Endodermal cell (in vitro differentiated cells): Measurements from ENCODE around the gene LRRC45. TPM values are rescaled to one million over a fixed set of nuclear protein-coding genes. Genes with fewer than 3 reads are reported as not detected.

ENCODE experiments used
- DNase-seq: peaks from one replicate; pipeline ENCODE4 v3.0.0-alpha.2; 2017
- H3K27ac ChIP-seq: 2 replicates; pipeline ENCODE4 v1.5.1; 2013; ENCODE audit warnings: mild to moderate bottlenecking, low read depth, low read length, moderate library complexity
- H3K27me3 ChIP-seq: 2 replicates; pipeline ENCODE4 v1.6.1; 2013; ENCODE audit warnings: mild to moderate bottlenecking, low read length, moderate library complexity; ENCODE audit not compliant: insufficient read depth, control insufficient read depth, poor library complexity, severe bottlenecking
- H3K36me3 ChIP-seq: 2 replicates; pipeline ENCODE4 v1.7.0; 2013; ENCODE audit warnings: mild to moderate bottlenecking, low read length, moderate library complexity; ENCODE audit not compliant: control insufficient read depth, insufficient read depth
- H3K4me1 ChIP-seq: one replicate; pipeline ENCODE4 v1.7.0; 2013; ENCODE audit warnings: low read length; ENCODE audit not compliant: control insufficient read depth, insufficient read depth
- H3K4me3 ChIP-seq: 2 replicates; pipeline ENCODE4 v1.5.1; 2013; ENCODE audit warnings: mild to moderate bottlenecking, low read length, moderate library complexity
- H3K9ac ChIP-seq: 2 replicates; pipeline ENCODE4 v1.6.1; 2013; ENCODE audit warnings: mild to moderate bottlenecking, low read length, moderate library complexity; ENCODE audit not compliant: poor library complexity, severe bottlenecking; ENCODE audit errors: extremely low read depth
- H3K9me3 ChIP-seq: 2 replicates; pipeline ENCODE4 v1.6.1; 2013; ENCODE audit warnings: mild to moderate bottlenecking, low read length, moderate library complexity; ENCODE audit not compliant: control insufficient read depth
- H3K27ac Mint-ChIP-seq: 2 replicates; pipeline ENCODE4 v1.8.0; 2020; ENCODE audit warnings: mixed read lengths
- H3K27me3 Mint-ChIP-seq: 2 replicates; pipeline ENCODE4 v1.8.0; 2021; ENCODE audit warnings: mild to moderate bottlenecking, mixed read lengths; ENCODE audit not compliant: insufficient read depth
- H3K36me3 Mint-ChIP-seq: 2 replicates; pipeline ENCODE4 v1.8.0; 2020; ENCODE audit warnings: low read depth, mixed read lengths
- H3K4me1 Mint-ChIP-seq: 2 replicates; pipeline ENCODE4 v1.8.0; 2020; ENCODE audit warnings: mixed read lengths
- H3K4me3 Mint-ChIP-seq: 2 replicates; pipeline ENCODE4 v1.8.0; 2020; ENCODE audit warnings: mild to moderate bottlenecking, moderate library complexity, mixed read lengths
- H3K9me3 Mint-ChIP-seq: 2 replicates; pipeline ENCODE4 v1.8.0; 2020; ENCODE audit warnings: mild to moderate bottlenecking, mixed read lengths
- WGBS, 2 experiments: methylation state at CpG; one replicate each; pipeline versions ENCODE4 v1.1.5 to v1.1.7; 2013; ENCODE audit warnings: missing lambda C conversion rate in 2 of 2, mixed read lengths in 1 of 2; ENCODE audit not compliant: insufficient coverage in 1 of 2, insufficient read length in 1 of 2; 5-methylcytosine and 5-hydroxymethylcytosine counted together
- total RNA-seq, 2 donors: library from RNA; stranded (reverse); fragmentation: NEBNext Ultra II Directional in 1 of 2; extraction: Animal tissue kit (Norgen Biotek cat#: 25700) in 1 of 2; gene quantifications; 2 replicates in 1 of 2; 3 replicates in 1 of 2; pipeline ENCODE4 v1.2.1, GENCODE V29; 2021
- TF ChIP-seq, protein P1 (sequence below): fragments of 200-600 bp; sonication (generic); conservative IDR thresholded peaks from 2 replicates; pipeline ENCODE4 v1.5.0; 2021; ENCODE audit warnings: antibody characterized with exemption, mild to moderate bottlenecking

The LRRC45 gene
- total RNA-seq, 2 donors from 2014 or later = 35.1 to 38.9 TPM

DNA sequence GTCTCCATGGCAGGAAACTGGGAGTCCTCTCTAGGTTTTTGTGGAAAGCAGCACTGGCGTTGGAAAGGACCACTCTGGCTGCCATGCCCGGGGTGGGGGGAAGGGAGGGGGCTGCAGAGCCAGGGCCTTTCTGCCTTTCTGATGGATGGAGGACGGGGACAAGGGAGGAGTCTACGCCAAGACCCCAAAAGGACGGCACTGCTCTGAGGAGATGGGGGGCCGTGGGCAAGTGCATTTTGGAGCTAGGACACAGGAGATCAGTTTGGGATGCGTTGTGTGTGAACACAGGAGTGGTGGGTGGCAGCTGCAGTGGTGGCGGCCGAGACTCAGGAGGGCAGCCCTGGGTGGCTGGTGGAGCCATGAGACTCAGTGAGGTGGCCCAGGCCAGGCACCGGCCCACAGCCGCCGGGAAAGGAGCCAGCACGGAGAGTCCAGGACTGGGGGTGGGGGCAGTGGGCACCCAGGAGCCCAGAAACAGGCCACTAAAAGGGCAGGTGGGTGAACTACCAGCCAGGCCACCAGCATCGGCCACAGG is 2.5 kb upstream of the LRRC45 start:
- no peak overlapping the region for H3K27ac ChIP-seq
- H3K36me3 Mint-ChIP-seq = peaks cover 11% of the 10 kb centered on the region
- no peak overlapping the region for H3K4me3 ChIP-seq
- peaks cover 7% of the 10 kb centered on the region for H3K36me3 ChIP-seq
- no peaks in the 10 kb centered on the region for H3K9me3 Mint-ChIP-seq
- H3K27me3 ChIP-seq = no peaks in the 10 kb centered on the region
- no peak for DNase-seq
- peaks cover 4% of the 10 kb centered on the region for H3K4me1 ChIP-seq
- H3K27me3 Mint-ChIP-seq = no peaks in the 10 kb centered on the region
- TF ChIP-seq, protein P1, sequence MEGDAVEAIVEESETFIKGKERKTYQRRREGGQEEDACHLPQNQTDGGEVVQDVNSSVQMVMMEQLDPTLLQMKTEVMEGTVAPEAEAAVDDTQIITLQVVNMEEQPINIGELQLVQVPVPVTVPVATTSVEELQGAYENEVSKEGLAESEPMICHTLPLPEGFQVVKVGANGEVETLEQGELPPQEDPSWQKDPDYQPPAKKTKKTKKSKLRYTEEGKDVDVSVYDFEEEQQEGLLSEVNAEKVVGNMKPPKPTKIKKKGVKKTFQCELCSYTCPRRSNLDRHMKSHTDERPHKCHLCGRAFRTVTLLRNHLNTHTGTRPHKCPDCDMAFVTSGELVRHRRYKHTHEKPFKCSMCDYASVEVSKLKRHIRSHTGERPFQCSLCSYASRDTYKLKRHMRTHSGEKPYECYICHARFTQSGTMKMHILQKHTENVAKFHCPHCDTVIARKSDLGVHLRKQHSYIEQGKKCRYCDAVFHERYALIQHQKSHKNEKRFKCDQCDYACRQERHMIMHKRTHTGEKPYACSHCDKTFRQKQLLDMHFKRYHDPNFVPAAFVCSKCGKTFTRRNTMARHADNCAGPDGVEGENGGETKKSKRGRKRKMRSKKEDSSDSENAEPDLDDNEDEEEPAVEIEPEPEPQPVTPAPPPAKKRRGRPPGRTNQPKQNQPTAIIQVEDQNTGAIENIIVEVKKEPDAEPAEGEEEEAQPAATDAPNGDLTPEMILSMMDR = no peak
- H3K4me1 Mint-ChIP-seq = peaks cover 10% of the 10 kb centered on the region
- no peaks in the 10 kb centered on the region for H3K9me3 ChIP-seq
- no peak overlapping the region for H3K27ac Mint-ChIP-seq
- WGBS, 2 experiments = 93 to 100% methylated on average over 8 to 14 of the region's 14 CpGs
- H3K9ac ChIP-seq = no peak overlapping the region
- no peak overlapping the region for H3K4me3 Mint-ChIP-seq

DNA sequence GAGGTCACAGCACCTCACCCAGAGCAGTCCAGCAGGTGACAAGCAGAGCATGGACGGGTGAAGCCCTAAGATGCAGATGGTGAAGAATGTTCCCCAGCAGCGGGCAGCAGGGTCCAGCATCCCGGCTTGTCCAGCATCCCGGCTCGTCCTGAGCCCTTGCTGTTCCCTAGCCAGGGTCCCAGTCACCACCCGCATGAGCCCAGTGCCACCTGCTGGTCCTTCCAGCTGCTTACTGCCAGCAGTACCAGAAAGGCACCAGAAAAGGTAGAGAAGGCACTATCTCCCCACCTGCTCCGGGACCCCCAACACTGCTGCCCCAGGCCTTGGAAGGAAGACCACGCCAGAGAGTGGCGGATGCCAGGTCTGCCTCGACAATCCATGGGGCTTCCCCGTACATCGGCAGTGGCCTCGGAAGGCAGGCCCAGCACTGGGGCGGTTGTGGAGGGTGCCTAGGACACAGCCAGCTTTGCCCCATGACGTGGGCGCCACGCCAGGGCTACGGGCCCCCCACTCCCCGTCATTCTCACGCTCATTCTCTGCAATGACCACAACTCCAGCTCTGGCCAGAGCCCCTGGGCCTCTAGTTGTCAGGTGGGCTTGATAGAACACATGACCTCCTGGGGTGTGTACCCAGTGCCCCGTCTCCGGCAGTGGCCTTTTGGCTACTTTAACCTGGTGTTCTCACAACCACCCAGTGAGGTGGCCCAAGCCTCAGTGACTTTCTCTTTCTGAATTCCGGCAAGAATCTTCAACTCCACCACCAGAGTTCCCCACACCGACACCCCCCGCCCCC is 1.8 kb upstream of the LRRC45 start:
- Mint-ChIP-seq H3K9me3 (no peaks in the 10 kb centered on the region), H3K36me3 (peaks cover 11% of the 10 kb centered on the region), H3K27ac (peak overlapping the region; percentile 68), H3K4me1 (peaks cover 10% of the 10 kb centered on the region), H3K27me3 (no peaks in the 10 kb centered on the region), H3K4me3 (peak overlapping the region; percentile 76)
- Histone ChIP-seq H3K27me3 (no peaks in the 10 kb centered on the region), H3K9ac (peak overlapping the region; percentile 81), H3K4me1 (peaks cover 4% of the 10 kb centered on the region), H3K27ac (no peak overlapping the region), H3K4me3 (peak overlapping the region; percentile 91), H3K9me3 (no peaks in the 10 kb centered on the region), H3K36me3 (peaks cover 7% of the 10 kb centered on the region)
- 87 to 94% methylated on average over 19 to 25 of the region's 25 CpGs for WGBS, 2 experiments
- TF ChIP-seq, protein P1 = peak; percentile 71
- DNase-seq = peak; percentile 85

DNA sequence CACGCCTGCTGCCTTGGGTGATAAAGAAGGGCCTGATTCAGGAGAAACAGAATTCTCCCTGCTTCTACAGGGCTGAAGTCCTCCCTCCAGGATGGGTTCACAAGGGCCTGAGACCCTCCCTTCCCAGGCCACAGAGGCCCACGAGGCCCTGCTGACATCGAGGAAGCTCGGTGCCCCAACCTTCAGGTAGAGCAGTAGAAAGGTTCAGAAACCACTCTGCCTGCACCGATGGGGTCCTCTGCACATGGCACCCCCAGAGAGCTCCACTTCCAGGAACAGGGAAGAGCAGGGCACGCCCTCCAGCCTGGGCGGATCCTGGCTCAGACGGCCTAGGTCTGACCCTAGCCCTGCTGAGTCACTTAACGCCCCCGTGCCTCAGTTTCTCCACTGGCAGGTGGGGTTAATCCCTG is 1.2 kb upstream of the LRRC45 start:
- peaks cover 11% of the 10 kb centered on the region for H3K36me3 Mint-ChIP-seq
- Histone ChIP-seq H3K9ac (peak overlapping the region; percentile 81), H3K27me3 (no peaks in the 10 kb centered on the region), H3K27ac (no peak overlapping the region), H3K4me1 (peaks cover 4% of the 10 kb centered on the region), H3K9me3 (no peaks in the 10 kb centered on the region), H3K4me3 (peak overlapping the region; percentile 91), H3K36me3 (peaks cover 7% of the 10 kb centered on the region)
- H3K27ac Mint-ChIP-seq = peak overlapping the region; percentile 78
- 23 to 28% methylated on average over 9 to 10 of the region's 10 CpGs for WGBS, 2 experiments
- no peaks in the 10 kb centered on the region for H3K27me3 Mint-ChIP-seq
- peak overlapping the region; percentile 76 for H3K4me3 Mint-ChIP-seq
- no peak for DNase-seq
- TF ChIP-seq, protein P1 = no peak
- no peaks in the 10 kb centered on the region for H3K9me3 Mint-ChIP-seq
- peaks cover 10% of the 10 kb centered on the region for H3K4me1 Mint-ChIP-seq
